ENCODE data around the gene CNTN4. TPM values are rescaled to one million over a fixed set of nuclear protein-coding genes. Genes with fewer than 3 reads are reported as not detected.
A peak's percentile ranks its signal among the peaks of the same experiment; 100 is the strongest.

CNTN4 gene
- total RNA-seq, 1 experiment from 2014 or later = 5.7 TPM

DNA sequence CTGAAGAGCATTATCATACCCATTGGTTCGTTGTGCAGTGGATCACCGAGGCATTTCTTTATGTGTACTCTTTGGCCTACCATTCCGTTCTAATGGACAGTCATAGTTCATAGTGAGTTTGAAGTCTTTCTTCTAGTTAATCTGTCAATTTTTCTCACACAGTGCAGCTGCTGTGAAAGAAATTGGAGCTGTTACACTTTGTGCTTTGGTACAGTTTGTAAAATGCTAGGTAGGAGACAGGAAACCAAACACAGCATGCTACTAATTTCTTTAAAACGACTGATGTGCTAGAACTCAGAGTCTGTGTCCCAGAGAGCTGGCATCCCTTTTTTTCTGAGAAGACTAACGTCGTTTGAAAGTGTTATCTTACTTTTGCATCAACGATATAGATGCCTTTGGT, 218.9 kb downstream of the CNTN4 start:
- BruUV-seq (replicated peaks) = no TSS peak
- TF ChIP-seq, protein P1, sequence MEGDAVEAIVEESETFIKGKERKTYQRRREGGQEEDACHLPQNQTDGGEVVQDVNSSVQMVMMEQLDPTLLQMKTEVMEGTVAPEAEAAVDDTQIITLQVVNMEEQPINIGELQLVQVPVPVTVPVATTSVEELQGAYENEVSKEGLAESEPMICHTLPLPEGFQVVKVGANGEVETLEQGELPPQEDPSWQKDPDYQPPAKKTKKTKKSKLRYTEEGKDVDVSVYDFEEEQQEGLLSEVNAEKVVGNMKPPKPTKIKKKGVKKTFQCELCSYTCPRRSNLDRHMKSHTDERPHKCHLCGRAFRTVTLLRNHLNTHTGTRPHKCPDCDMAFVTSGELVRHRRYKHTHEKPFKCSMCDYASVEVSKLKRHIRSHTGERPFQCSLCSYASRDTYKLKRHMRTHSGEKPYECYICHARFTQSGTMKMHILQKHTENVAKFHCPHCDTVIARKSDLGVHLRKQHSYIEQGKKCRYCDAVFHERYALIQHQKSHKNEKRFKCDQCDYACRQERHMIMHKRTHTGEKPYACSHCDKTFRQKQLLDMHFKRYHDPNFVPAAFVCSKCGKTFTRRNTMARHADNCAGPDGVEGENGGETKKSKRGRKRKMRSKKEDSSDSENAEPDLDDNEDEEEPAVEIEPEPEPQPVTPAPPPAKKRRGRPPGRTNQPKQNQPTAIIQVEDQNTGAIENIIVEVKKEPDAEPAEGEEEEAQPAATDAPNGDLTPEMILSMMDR (conservative IDR thresholded peaks at IDR 0.05; ENCODE audit: low read depth, low read length) = no peak
- no peak for TF ChIP-seq EZH2 (IDR thresholded peaks at IDR 0.05; ENCODE audit: borderline replicate concordance, low read depth, low read length, poor library complexity, severe bottlenecking)
- Histone ChIP-seq H3K36me3 (ENCODE audit: insufficient read depth, low read length, poor library complexity, severe bottlenecking) (no peaks in the 10 kb centered on the region), H3K4me3 (ENCODE audit: low read depth, low read length, poor library complexity, severe bottlenecking) (no peak overlapping the region), H3K27me3 (replicated peaks; ENCODE audit: insufficient read depth, low read depth, low read length, poor library complexity) (no peaks in the 10 kb centered on the region), H3K9me3 (ENCODE audit: low read depth, low read length, poor library complexity, severe bottlenecking) (no peaks in the 10 kb centered on the region), H3K27ac (ENCODE audit: low read depth, low read length, poor library complexity, severe bottlenecking) (no peak overlapping the region), H3K4me1 (ENCODE audit: insufficient read depth, low read length, poor library complexity, severe bottlenecking) (no peaks in the 10 kb centered on the region)
- CTCF ChIA-PET = no interaction called here
- DNase-seq (ENCODE audit: low spot score) = peak; percentile 45
- intact Hi-C loops (cut with micrococcal nuclease; ENCODE audit: unreplicated experiment) = no loop called here
- POLR2A ChIA-PET (ENCODE audit: low non-redundant PET) = no interaction called here

DNA sequence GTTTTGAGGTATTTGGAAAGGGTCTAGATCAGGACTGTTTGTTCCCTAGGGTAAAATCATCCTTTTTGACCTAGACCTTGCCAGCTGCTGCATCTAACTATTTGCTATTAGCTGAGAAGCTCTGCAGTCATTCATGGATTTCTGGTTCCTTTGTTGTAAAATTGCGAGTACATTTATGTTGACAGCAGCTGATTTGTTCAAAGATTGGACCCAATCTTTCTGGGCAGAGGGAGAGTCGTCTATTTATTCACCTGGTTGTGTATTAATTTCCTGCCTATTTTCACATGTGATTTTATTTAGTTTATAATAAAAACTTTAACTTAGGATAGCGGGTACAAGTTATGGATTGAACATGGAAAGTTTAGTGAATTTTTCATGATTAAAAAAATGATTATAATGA, 236.3 kb downstream of the CNTN4 start:
- no TSS peak for BruUV-seq (replicated peaks)
- Histone ChIP-seq H3K36me3 (ENCODE audit: insufficient read depth, low read length, poor library complexity, severe bottlenecking) (no peaks in the 10 kb centered on the region), H3K4me1 (ENCODE audit: insufficient read depth, low read length, poor library complexity, severe bottlenecking) (no peaks in the 10 kb centered on the region), H3K4me3 (ENCODE audit: low read depth, low read length, poor library complexity, severe bottlenecking) (no peak overlapping the region), H3K27ac (ENCODE audit: low read depth, low read length, poor library complexity, severe bottlenecking) (no peak overlapping the region), H3K9me3 (ENCODE audit: low read depth, low read length, poor library complexity, severe bottlenecking) (no peaks in the 10 kb centered on the region), H3K27me3 (replicated peaks; ENCODE audit: insufficient read depth, low read depth, low read length, poor library complexity) (no peaks in the 10 kb centered on the region)
- CTCF ChIA-PET = no interaction called here
- intact Hi-C loops (cut with micrococcal nuclease; ENCODE audit: unreplicated experiment) = no loop called here
- DNase-seq (ENCODE audit: low spot score) = no peak
- POLR2A ChIA-PET (ENCODE audit: low non-redundant PET) = no interaction called here
- TF ChIP-seq, protein P1 (conservative IDR thresholded peaks at IDR 0.05; ENCODE audit: low read depth, low read length) = no peak
- no peak for TF ChIP-seq EZH2 (IDR thresholded peaks at IDR 0.05; ENCODE audit: borderline replicate concordance, low read depth, low read length, poor library complexity, severe bottlenecking)

DNA sequence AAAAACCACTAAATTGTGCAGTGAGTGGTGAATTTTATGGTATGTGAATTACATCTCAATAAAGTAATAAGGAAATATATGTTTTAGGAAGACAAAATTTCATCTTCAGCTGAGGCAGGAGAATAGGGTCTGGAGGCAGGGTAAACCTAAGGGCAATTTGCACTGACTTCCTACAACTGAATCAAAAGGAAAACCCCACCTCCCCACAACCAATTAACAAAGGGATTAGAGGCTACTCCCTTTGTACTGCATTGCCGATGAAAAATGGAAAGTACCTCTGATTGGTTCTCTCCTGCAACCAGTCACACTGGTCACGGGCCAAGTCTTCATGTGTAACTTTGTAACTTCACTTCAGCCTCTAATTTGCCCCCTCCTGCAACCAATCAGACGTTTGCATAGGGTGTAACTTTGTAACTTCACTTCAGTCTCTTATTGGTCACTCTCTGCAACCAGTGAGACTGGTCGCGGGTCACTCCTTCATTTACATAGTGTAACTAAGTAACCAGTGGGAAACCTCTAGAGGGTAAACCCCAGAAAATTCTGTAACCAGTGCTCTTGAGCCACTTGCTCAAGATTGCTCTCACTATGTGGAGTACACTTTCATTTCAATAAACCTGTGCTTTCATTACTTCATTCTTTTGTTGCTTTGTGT, 244.5 kb downstream of the CNTN4 start:
- Histone ChIP-seq H3K27ac (ENCODE audit: low read depth, low read length, poor library complexity, severe bottlenecking) (no peak overlapping the region), H3K4me3 (ENCODE audit: low read depth, low read length, poor library complexity, severe bottlenecking) (no peak overlapping the region), H3K9me3 (ENCODE audit: low read depth, low read length, poor library complexity, severe bottlenecking) (no peaks in the 10 kb centered on the region), H3K4me1 (ENCODE audit: insufficient read depth, low read length, poor library complexity, severe bottlenecking) (no peaks in the 10 kb centered on the region), H3K27me3 (replicated peaks; ENCODE audit: insufficient read depth, low read depth, low read length, poor library complexity) (no peaks in the 10 kb centered on the region), H3K36me3 (ENCODE audit: insufficient read depth, low read length, poor library complexity, severe bottlenecking) (no peaks in the 10 kb centered on the region)
- CTCF ChIA-PET = no interaction called here
- intact Hi-C loops (cut with micrococcal nuclease; ENCODE audit: unreplicated experiment) = no loop called here
- POLR2A ChIA-PET (ENCODE audit: low non-redundant PET) = no interaction called here
- no TSS peak for BruUV-seq (replicated peaks)
- DNase-seq (ENCODE audit: low spot score) = no peak
- TF ChIP-seq, protein P1 (conservative IDR thresholded peaks at IDR 0.05; ENCODE audit: low read depth, low read length) = no peak
- no peak for TF ChIP-seq EZH2 (IDR thresholded peaks at IDR 0.05; ENCODE audit: borderline replicate concordance, low read depth, low read length, poor library complexity, severe bottlenecking)

All from A673 (cell line).